Measurements from ENCODE around the gene KRTAP12-1. TPM values are rescaled to one million over a fixed set of nuclear protein-coding genes. Genes with fewer than 3 reads are reported as not detected.

Gene KRTAP12-1
- total and polyA plus RNA-seq, 9 of the 15 experiments (the other 6 are each of a cell fraction or from before 2014, with no cell fraction given), result not detected

DNA sequence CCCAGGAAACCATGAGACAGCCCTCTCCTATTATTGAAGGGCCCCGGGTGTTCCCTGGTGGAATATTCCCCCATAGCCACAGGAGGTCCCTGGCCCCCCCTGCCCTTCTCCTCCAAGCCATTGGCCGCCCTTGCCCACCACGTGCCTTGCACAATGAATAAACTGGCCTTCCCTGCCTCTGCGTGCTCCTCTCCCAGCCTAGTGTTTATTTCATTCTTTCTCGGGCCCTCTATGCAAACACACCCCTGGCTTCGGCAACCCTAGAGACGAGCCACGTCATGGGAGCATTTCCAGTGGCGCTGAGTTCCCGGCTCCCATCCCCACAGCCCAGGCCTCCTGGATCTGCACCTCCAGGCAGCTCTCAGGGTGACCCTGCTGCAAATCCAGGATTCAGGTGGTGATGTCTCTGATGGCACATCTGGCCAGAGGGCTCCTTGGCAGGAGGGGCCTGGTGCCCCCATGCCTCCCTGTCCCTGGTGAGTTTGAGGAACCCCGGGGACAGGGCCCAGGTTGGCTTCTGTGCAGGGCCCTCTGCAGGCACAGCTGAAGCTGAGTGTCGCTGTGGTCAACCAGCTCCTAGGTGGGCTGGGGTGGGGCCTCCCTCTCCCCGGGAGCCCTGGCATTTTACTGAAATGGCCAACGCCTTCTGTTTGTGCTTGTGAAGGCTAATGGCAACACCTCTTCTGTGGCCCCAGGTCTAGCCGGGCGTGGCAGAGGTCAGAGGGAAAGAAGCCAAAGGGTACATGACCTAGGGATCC lies 21.2 kb upstream of the KRTAP12-1 start:
- Histone ChIP-seq H2AFZ (ENCODE audit: low read depth, low read length) (no peak overlapping the region), H3K4me2 (ENCODE audit: insufficient read depth, low read length) (no peak overlapping the region), H3K9ac (ENCODE audit: insufficient read depth in 1 of 2, low read depth in 2 of 2, low read length in 2 of 2) (no peak overlapping the region), H3K36me3 (ENCODE audit: control insufficient read depth, insufficient read depth, low read length) (no peaks in the 10 kb centered on the region), H3K4me1 (replicated peaks in 1 of 2; ENCODE audit: control insufficient read depth in 2 of 2, insufficient read depth in 2 of 2, low read length in 2 of 2) (peaks cover 0 to 14% of the 10 kb centered on the region in 2 experiments; a peak in 1 of 5 replicates), H3K27me3 (ENCODE audit: control insufficient read depth in 2 of 2, insufficient read depth in 2 of 2, low read length in 2 of 2) (peaks cover 37 to 73% of the 10 kb centered on the region in 2 experiments), H3K9me1 (ENCODE audit: control insufficient read depth, insufficient read depth, low read length) (peaks cover 3% of the 10 kb centered on the region), H3K79me2 (ENCODE audit: control insufficient read depth, insufficient read depth, low read length) (no peaks in the 10 kb centered on the region), H3K27ac (ENCODE audit: extremely low read depth, low read depth, low read length) (no peak overlapping the region), H3K4me3 (no peak overlapping the region), H4K20me1 (replicated peaks; ENCODE audit: control insufficient read depth, insufficient read depth, low read length) (no peaks in the 10 kb centered on the region; the same call in 1 of the 2 replicates), H3K9me3 (replicated peaks; ENCODE audit: control insufficient read depth, insufficient read depth, low read depth, low read length) (no peaks in the 10 kb centered on the region)
- DNase-seq (ENCODE audit: extremely low read depth in 1 of 4, low spot score in 3 of 4) (no peak), FAIRE-seq (no peak), ATAC-seq (no peak)
- POLR2A ChIA-PET, result no interaction called here
- no TSS peak for BruUV-seq (replicated peaks)
- in situ Hi-C loops (cut with MboI) (no loop called here), intact Hi-C loops (cut with micrococcal nuclease) (no loop called here)
- WGBS (ENCODE audit: insufficient coverage, low coverage, missing lambda C conversion rate), result under 1% methylated on average over 16 of the region's 16 CpGs
- CTCF ChIA-PET (ENCODE audit: low intra/inter-chr PET ratio), result no interaction called here
- TF ChIP-seq ZNF174 (CRISPR knock-in tag; IDR thresholded peaks at IDR 0.05) (no peak), ZNF639 (CRISPR knock-in tag; conservative IDR thresholded peaks at IDR 0.05 in 1 of 2, IDR thresholded peaks at IDR 0.05 in 1 of 2) (no peak), YBX1 (IDR thresholded peaks at IDR 0.05) (no peak), MTA1 (IDR thresholded peaks at IDR 0.05; ENCODE audit: borderline replicate concordance) (no peak), HNRNPK (IDR thresholded peaks at IDR 0.05; ENCODE audit: low read depth, low read length, poor library complexity, severe bottlenecking) (no peak), NFIX (CRISPR knock-in tag; IDR thresholded peaks at IDR 0.05; ENCODE audit: low read depth) (no peak), CREM (IDR thresholded peaks at IDR 0.05; ENCODE audit: low read depth) (no peak), NCOA6 (IDR thresholded peaks at IDR 0.05) (no peak), ZNF311 (CRISPR knock-in tag; IDR thresholded peaks at IDR 0.05) (no peak), HEY1 (CRISPR knock-in tag; IDR thresholded peaks at IDR 0.05; ENCODE audit: borderline replicate concordance) (no peak), MIER1 (IDR thresholded peaks at IDR 0.05; ENCODE audit: low read depth) (no peak), BCL6 (CRISPR knock-in tag; IDR thresholded peaks at IDR 0.05) (no peak), RERE (CRISPR knock-in tag; IDR thresholded peaks at IDR 0.05; ENCODE audit: borderline replicate concordance) (no peak)
- TF ChIP-seq, protein P1, sequence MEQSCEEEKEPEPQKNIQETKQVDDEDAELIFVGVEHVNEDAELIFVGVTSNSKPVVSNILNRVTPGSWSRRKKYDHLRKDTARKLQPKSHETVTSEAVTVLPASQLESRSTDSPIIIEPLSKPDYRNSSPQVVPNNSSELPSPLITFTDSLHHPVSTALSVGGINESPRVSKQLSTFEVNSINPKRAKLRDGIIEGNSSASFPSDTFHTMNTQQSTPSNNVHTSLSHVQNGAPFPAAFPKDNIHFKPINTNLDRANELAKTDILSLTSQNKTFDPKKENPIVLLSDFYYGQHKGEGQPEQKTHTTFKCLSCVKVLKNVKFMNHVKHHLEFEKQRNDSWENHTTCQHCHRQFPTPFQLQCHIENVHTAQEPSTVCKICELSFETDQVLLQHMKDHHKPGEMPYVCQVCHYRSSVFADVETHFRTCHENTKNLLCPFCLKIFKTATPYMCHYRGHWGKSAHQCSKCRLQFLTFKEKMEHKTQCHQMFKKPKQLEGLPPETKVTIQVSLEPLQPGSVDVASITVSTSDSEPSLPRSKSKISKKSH (CRISPR knock-in tag; IDR thresholded peaks at IDR 0.05), result no peak
